NCI-H460 (cell line): ENCODE data around the gene NLRP6. TPM values are rescaled to one million over a fixed set of nuclear protein-coding genes. Genes with fewer than 3 reads are reported as not detected.
"Not testable (repeated sequence)": the region's sequence is repeated elsewhere in the genome, so short reads cannot be mapped to it uniquely, and the experiment has no call there.

Experiments used
- DNase-seq: peaks from one replicate; pipeline ENCODE4 v3.0.0-alpha.2; 2016; ENCODE audit warnings: low read depth; ENCODE audit errors: extremely low read depth
- total RNA-seq: library from RNA; depleted of rRNA; stranded (reverse); fragments of >200 nt; shearing (Covaris generic); gene quantifications from 2 replicates; pipeline ENCODE4 v1.2.3, GENCODE V29; 2014

The NLRP6 gene
- total RNA-seq, 1 experiment from 2014 or later = not detected

DNA sequence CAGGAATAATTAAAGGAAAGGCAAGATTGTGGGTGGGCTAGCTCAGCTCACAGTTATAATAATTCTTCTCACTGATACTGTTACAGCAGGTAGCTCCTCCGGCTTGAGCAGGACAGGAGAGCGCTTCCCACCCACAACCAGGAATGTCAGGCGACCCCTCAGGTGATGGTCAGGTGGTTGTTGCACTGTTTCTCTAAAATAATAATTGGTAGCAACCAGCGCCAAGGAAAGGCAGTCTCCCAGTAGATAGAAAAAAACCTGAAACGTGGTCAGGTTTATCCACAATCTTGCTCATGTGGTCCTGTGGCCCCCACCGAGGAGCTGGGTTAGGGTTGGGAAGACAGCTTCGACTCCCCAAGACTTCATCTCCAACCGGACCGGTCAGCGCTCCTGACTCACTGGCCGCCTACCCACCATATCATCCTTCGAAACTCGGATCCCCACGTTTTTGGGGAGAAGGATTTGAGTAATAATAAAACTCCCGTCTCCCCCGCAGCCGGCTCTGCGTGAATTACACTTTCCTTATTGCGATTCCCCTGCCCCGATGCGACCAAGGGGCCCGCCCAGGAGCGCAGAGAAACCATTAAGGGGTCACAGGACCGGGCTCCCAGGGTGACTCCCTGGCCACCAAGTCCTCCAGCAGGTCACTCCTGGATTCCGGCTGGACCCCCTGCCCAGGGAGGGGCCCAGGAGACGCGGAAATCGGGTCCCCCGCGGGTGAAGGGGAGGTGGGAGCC, 39.6 kb downstream of the NLRP6 start:
- not testable (repeated sequence) for DNase-seq

DNA sequence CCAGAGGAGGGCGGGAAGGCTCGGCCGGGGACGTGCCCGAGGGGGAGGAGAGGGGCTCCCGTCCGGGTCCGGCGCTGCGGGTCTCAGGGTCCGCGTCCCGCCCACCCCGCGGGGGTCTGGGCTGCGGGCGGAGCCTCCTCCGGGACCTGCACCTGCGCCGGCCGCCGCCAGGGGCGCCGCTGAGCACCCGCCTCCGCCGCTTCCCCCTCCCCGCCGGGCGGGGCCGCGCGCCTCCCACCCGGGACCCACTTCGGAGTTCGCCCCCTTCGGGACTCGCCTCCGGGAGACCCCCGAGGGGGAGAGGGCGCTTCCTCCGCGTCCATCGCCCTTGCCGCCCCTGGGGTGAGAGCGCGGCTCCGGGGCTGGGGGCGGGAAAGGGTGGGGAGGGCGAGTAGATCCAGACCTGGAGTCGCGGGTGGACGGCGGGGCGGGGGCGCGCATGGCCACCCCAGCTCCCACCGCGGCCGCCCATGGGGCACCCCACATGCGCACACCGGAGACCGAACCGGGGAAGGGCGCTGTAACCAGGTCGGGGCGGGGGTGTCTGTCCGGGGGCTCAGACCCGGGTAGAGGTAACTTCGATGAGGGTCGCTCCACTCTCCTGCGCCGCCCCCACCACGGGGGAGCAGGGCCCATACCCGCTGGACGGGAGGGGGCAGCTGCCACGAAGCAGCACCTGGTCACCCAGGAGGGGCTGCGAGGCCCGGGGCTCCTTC, 40.4 kb downstream of the NLRP6 start:
- not testable (repeated sequence) for DNase-seq

DNA sequence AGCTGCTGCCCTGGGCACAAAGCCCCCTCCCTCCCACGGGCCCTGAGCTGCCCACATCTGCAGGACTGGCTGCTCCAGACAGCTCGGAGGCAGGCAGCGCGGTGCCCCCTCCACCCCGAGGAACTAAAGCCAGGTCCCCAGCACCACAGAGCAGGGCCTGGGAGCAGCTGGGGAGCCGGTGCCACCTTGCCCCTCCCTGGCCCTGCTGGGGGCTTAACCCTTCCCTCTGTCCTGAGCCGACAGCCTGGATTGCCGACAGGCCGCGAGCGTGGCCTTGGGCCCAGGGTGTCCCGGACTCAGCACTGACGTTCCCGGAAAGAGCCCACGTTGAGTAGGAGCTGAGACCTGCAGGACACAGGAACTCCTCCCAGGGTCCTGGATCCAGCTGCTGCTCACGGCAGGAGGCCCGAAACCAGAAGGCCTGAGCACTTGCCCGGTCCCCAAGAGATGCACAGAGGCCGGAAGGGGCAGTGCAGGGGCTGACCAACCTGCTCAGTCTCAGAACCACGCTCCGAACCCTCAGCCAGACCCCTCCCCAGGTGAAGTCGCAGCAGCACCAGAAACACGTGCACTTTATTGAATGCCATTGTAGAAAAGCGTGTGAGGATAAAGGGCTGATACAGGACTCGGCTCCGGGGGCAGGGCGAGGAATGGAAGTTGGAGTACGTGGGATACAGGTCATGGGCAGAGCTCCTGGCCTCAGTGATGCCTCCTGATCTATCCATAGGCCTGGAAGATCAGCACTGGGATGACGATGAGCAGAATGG, 41.1 kb downstream of the NLRP6 start:
- DNase-seq = not testable (repeated sequence)

DNA sequence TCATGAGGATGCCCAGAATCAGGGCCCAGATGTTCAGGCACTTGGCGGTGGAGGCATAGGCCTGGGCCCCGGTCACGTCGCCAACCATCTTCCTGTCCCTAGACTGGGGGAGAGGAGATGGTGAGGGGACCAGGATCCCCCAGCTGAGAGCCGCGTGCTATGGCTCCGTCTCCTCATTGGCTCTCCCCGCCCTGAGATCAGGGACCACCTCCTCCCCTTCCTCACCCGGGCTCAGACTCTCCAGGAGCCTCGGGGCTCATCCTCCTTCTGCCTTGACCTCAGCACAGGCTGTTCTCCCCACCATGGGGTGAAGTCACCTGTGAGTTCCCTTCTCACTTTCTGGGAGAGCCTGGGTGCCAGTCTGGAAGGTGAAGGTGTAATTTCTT, 41.7 kb downstream of the NLRP6 start:
- DNase-seq = not testable (repeated sequence)

DNA sequence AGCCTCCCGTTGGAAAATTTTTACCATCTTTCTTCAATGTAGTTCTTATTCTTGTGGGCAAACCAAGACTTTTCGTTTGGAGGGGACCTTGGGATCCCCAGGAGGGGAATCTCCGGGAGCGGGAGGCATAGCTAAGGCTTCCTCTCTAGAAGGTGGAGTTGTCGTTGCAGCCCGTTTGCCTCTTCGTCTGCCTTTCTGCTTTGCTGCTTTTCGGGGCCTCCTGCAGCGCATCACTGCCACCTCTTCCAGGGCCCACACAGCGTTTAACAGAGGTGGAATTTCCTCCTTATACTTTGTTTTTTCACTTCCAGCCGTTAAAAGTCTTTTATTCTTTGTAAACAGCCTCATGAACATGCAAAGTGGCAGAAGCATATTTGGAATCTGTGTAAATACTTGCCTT, 45.9 kb downstream of the NLRP6 start:
- no peak for DNase-seq

DNA sequence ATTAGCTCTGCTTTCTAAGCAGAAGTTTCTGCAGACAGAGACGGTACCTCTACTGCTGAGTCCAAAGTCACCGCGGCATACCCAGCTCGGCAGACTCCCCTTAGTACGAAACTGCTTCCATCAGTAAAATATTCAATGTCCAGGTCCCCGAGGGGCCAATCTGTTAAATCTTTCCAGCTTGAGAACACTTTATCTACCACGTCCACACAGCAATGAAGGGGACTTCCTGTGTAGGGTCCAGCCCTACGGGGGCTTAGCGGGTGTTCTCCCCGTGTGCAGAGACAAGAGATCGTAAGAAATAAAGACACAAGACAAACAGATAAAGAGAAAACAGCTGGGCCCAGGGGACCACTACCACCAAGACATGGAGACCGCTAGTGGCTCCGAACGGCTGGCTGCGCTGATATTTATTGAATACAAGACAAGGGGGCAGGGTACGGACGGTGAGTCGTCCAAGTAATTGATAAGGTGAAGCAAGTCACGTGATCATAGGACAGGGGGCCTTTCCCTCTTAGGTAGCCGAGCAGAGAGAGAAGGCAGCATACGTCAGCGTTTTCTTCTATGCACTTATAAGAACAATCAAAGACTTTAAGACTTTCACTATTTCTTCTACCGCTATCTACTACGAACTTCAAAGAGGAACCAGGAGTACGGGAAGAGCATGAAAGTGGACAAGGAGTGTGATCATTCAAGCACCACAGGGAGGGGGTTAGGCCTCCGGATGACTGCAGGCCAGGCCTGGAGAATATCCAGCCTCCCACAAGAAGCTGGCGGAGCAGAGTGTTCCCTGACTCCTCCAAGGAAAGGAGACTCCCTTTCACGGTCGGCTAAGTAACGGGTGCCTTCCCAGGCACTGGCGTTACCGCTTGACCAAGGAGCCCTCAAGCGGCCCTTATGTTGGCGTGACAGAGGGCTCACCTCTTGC, 46.6 kb downstream of the NLRP6 start:
- DNase-seq = not testable (repeated sequence)

DNA sequence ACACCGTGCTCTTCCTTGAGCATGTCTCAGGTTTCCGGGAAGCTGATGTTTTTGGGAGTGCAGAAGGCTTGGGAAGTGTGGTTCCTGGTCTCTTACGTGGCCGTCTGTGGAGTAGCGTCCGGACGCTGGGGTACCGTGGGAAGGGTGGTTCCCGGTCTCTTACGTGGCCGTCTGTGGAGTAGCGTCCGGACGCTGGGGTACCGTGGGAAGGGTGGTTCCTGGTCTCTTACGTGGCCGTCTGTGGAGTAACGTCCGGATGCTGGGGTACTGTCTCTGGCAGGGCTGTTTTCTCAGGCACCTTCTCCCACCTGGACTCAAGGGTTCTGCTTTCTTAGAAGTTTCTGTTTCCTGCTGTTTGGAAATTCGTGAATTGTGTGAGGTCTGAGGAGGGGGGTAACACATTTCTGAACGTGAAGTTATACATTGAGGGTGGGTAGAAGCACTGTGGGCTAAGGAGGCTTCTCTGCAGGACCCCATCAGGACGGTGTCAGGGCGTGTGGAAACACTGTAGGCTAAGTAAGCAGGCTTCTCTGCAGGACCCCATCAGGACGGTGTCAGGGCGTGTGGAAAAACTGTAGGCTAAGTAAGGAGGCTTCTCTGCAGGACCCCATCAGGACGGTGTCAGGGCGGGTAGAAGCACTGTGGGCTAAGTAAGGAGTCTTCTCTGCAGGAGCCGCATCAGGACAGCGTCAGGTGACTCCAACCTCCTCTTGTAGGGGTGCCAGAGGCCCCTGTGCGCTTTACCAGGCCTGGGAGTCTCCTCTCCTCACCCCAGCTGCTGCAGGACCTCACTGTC, 47.8 kb downstream of the NLRP6 start:
- DNase-seq = no peak

DNA sequence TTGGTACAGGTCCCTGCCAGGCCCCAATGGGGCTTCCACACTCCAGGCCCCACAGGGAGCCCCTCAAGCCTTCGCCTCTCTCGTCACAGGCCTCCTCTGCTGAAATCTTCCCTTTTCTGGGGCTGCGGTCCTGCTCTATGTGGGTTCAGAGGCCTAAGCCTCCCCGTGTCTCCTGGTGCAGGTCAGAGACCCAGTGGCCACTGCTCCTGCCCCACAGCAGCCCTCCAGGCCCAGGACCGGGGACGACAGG, 48.3 kb downstream of the NLRP6 start:
- no peak for DNase-seq

DNA sequence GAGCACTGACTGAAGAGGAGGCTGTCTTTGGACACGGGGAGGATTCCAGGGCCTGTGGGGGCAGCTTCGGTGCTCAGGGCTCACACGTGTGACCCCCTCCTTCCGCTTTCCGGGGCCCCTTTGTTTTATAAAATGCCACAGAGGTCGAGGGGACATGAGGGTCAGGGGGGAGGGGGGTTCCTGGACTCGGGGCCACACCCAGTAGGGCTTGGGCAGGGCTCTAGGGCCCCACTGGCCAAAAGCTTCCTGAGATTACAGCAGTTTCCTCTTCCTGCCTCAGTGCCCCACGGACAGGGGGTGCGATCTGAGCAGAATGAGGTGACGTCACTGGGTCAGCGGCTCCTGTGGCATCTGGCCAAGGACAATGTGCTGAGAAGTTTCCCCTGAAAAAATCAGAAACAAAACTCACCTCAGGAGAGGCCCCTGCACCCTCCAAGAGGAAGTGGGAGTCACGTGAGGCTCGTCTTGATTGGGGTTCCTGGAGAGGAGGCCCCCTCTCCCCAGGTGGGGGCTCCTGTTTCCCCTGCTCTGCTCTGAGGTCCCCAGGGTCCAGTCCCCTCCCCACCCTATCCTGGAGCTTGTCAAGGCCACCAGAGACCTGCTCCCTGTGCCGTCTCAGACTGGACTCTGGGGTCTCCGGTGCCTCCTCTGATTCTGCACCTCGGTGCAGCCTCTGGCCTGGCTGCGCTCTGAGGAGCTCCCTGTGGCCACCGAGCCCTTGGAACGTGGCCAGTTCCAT, 48.8 kb downstream of the NLRP6 start:
- no peak for DNase-seq

DNA sequence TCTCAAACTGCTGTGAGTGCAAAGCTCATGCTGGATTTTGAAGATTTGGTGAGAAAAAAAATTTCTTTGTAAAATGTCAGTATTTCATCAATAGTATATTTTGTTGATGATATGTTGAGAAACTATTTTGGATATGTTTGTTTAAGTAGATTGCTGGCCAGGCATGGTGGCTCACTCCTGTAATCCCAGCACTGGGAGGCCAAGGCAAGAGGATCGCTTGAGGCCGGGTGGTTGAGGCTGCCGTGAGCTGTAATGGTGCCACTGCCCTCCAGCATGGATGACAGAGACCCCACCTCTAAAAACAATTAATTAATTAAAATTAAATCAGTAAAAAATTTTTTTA, 49.3 kb downstream of the NLRP6 start:
- DNase-seq = no peak

DNA sequence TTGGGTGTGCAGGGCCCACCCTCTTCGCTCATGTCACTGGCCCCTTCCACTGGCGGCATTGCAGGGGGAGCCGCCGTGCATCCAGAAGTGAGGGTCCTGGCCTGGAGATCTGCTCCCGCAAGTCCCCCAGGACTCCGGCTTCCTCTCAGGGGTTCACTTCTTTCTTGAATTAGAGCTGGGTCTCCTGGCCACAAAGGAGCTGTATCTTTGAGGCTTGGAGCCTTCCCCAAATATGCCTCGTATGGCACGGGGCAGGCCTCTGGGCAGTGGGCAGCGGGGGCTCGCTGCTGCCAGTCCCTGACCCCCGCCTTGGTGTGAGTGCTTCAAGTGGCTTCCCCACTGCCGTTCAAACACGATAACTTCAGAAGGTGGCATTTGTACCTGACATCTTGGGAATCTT, 49.8 kb downstream of the NLRP6 start:
- no peak for DNase-seq

DNA sequence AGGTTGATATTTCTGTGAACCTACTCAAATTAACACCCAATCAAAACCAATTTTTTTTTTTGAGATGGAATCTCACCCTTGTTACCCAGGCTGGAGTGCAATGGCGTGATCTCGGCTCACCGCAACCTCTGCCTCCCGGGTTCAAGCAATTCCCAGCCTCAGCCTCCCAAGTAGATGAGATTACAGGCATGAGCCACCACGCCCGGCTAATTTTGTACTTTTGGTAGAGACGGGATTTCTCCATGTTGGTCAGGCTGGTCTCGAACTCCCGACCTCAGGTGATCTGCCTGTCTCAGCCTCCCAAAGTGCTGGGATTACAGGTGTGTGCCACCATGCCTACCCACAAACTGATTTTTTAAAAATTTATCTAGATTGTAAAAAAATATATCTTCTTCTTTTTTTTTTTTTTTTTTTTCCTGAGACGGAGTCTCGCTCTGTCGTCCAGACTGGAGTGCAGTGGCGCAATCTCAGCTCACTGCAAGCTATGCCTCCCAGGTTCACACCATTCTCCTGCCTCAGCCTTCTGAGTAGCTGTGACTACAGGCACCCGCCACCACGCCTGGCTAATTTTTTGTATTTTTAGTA, 50.4 kb downstream of the NLRP6 start:
- not testable (repeated sequence) for DNase-seq

DNA sequence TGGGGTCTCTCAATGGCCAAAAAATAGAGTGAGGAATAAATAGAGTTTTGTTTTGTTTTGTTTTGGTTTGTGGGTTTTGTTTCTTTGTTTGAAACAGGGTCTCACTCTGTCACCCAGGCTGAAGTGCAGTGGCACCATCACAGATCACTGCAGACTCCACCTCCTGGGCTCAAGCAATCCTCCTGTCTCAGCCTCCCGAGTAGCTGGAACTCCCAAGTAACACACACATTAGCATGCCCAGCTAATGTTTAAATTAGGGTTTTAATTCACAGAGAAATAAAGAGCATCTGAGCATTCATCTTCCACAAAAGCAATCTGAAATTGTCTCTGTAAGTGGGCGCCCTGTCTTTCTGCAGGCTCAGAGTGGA, 51.7 kb downstream of the NLRP6 start:
- DNase-seq = no peak

DNA sequence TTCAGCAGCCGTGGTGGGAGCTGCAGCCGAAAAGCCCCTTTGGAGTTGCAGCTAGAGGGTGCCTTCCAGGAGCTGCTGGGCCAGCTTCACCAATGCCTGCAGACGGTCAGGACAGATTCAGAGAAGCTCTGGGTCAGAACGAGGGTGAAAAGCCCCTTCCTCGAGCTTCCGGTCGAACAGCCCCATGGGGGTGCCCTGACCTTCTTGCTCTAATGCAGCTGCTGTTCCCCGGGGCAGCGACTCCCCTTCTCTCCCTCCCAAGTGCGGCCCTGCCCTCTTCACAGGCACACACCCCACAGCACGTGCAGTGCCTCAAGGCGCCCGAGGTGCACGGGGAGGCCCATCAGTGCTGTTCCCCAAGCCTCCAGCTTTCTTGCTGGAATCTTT, 52.1 kb downstream of the NLRP6 start:
- no peak for DNase-seq

DNA sequence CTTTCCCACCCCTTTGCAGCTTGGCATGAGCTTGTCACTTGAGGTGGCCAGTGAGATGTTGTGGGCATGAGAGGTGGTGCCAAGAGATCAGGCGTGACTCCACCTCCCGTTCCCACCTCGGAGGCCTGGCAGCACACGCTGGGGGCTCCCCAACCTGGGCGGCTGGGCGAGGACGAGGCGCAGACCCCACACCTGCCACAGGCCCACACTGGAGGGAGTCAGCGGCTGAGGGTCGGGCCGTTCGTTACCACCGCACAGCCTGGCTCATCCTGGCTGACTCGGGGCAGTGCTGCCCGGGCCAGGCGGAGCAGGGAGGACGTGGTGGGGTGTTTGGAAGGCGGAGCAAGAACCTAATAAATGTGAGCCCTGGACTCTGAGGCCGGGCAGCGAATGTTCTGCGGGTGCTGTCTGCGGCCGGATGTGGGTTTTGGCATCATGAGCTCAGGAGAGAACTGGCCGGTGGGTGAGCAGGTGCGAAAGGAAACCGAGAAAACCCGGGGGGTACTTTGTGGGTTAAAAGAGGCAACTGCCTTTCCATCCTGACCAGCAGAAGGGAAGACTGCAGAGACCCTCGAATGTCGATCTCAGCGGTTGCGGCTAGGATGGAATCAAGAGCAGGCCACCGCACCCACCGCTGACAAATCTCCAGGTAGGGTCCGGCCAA, 52.6 kb downstream of the NLRP6 start:
- DNase-seq = no peak

DNA sequence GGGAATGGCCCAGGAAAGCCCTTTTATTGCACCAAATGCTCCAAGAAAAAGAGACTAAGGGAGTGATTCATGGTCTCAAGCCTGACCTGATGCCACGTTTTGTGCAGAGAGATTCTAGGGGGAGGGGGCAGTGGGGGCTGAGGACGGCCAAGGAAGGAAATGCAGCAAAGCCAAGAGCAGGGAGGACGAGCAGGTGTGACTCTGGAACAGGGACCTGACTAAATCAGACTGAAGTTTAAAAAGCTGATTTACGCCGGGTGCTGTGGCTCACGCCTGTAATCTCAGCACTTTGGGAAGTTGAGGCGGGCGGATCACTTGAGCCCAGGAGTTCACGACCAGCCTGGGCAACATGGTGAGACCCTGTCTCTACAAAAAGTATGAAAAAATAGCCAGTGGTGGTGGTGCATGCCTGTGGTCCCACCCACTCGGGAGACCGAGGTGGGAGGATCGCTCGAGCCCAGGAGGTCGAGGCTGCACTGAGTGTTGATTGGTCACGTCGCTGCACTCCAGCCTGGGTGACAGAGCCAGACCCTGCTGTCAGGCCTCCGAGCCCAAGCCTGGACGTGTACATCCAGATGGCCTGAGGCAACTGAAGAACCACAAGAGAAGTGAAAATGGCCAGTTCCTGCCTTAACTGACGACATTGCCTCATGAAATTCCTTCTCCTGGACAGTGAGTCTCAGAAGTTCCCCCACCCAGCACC, 53.3 kb downstream of the NLRP6 start:
- DNase-seq = no peak

DNA sequence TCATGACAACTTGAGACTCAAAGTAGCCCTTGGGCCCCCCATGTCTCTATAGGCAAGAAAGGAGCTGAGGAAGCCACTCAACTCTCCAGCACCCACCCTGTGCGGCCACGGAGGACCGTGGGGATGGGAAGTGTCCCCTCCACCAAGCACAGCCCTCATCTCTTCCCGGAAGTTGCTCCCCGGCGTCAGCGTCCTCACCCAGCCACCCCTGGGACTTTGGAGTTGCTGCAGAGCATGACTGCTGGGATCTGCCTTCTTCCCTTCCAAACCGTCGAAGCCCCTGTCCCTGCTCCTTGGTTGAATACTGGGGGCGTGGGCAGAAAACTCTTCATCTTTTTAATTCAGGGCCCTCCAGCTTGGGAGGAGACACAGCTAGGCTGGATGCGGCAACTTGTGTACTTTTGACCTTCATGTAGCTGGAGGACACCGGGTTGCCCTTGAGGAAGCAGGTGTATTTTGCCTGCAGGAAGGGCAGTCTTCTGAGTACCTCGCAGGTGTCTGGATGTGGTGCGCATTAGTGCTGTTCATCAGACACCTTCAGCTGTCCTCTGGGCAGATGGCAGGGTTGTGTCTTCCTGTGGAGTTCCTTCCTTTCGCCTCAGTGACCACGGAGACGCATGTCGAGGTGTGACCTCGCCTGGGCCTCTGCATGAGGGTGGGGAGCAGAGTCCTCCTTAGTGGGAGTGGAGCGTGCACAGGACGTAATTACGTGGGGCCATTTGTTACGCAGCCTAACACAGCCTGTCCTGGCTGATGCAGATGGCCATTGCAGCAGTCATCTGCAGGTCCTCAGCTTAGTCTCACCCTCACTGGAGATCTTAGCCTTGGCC, 54.7 kb downstream of the NLRP6 start:
- no peak for DNase-seq
